Stimulated activated CD4-positive, alpha-beta T cell treated with anti-CD3 and anti-CD28 coated beads, Interleukin-15, amount 100 ng/mL, for 1 hour (primary cell): ENCODE results near the gene MCOLN3.
"Not testable (repeated sequence)": the region's sequence is repeated elsewhere in the genome, so short reads cannot be mapped to it uniquely, and the experiment has no call there.

Experiments used
- DNase-seq, 2 donors: peaks; one replicate each; pipeline ENCODE4 v3.0.0-alpha.2; 2020; ENCODE audit warnings: low read depth in 1 of 2, low spot score in 1 of 2

Gene MCOLN3

GRCh38 chr1:84995484-84996334 lies 52.6 kb downstream of the MCOLN3 start:
- DNase-seq, result no peak

- no peak for DNase-seq
Measured at GRCh38 chr1:84991097-84991920, 57.0 kb downstream of the MCOLN3 start.

GRCh38 chr1:84988588-84988987 lies 59.7 kb downstream of the MCOLN3 start:
- DNase-seq, result no peak

- not testable (repeated sequence) for DNase-seq
Measured at GRCh38 chr1:84986561-84986960, 61.7 kb downstream of the MCOLN3 start.

GRCh38 chr1:84985365-84985764 lies 62.9 kb downstream of the MCOLN3 start:
- no peak for DNase-seq

DNA sequence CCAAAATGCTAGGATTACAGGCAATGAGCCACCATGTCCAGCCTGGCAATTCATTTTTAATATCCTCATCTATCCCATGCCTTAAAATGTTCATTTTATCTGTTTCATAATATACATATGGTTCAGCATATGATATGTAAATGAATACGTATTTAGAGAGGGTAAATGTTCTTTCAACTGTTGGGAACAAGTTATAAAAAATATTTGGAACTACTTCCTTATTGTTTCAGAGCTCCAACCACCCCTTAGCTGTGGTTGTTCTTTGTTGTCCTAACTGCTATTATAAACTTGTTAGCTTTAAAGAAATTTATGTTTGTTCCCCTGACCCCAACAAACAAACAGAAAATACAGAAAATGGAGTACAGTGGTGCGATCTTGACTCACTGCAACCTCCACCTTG lies 65.9 kb downstream of the MCOLN3 start:
- no peak for DNase-seq

DNA sequence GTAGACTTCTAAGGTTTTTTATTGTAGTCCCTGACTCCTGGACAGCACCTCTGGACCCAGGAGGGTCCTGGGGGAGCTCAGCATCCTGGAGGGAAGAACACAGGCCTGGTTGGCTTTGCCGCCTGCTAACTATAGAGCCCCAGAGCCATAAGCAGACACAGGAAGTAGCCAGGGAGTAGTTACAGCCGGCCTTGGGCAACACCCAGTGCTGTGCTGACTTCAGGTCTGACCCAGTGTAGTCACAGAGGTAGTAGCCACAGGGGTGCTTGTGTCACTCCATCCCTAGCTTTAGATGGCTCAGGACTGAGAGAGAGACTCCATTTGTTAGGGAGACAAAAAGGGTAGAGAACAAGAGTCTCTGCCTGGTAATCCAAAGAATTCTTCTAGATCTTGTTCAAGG lies 73.3 kb downstream of the MCOLN3 start:
- no peak for DNase-seq

GRCh38 chr1:84973498-84974334 lies 74.6 kb downstream of the MCOLN3 start:
- DNase-seq, result no peak

- no peak for DNase-seq
Measured at GRCh38 chr1:84972377-84972987, 75.8 kb downstream of the MCOLN3 start.

DNA sequence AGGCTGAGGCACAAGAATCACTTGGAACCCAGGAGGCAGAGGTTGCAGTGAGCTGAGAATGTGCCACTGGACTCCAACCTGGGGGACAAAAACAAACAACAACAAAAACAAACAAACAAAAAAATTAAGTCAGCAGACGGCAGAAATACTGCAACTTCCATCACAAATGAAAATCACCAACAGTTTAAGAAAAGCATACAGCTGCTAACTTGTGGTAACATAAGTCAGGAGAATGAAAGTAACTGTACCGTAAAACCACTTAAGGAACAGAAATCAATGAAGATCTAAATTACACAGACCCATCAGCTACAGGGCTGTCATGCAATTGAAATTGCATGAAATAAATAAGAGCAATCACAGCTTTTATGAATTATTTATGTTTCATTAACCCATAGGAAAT lies 76.3 kb downstream of the MCOLN3 start:
- no peak for DNase-seq

- DNase-seq, result no peak
Measured at GRCh38 chr1:84969489-84970250, 78.6 kb downstream of the MCOLN3 start.

DNA sequence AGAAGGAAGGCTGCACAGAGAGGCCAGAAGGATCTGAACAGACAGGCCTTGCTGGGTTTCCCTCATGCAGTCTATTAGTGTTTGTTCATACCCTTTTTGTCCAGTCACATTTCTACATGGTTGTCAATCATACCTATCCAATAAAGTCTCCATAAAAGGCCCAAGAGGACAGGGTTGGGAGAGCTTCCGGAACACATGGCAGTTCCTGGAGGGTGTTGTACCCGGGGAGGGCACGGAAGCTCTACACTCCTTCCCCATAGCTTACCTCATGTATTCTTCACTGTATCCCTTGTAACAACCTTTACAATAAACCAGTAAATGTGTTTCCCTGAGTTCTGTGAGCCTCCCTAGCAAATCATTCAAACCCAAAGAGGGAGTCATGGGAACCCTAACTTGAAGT lies 79.4 kb downstream of the MCOLN3 start:
- DNase-seq, result no peak

DNA sequence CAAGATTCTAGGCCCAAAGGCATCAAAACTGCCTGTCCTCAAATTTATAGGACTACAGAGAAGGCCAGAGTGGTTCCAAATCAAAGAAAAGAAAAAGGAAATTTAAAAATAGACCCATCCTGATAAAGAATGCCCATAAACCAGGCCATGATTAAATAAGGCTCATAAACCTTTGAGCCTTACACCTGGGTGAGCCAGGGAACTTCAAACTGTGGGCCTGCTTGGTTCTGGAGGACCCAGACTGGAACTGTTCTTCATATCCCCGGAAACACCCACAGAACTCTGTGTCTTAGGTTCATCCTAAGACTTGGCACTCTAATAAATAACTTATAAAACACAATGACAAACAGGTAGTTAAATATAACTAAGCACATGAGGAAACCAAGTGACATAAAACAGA lies 80.2 kb downstream of the MCOLN3 start:
- no peak for DNase-seq
